ENCODE data around the gene B3GNT2.

DNA sequence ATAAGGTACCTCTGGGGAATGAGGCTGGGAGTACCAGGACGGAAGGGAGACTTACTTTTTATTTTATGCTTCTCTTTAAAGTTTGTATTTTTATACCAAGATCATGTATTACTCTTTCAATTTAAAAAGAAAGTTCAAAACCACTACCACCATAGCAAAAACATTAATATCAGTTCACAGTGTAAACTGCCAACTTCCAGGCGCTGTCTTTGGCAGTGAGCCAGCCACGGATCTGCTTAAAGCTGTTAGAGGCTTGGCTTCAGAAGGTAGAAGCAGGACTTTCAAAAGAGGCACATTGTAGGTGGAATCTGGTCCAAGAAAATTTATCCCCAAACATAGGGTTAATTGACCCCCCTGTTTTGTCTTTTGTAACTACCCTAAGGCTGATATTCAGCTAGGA, 74.8 kb downstream of the B3GNT2 start:
- TF ChIP-seq, protein P1, sequence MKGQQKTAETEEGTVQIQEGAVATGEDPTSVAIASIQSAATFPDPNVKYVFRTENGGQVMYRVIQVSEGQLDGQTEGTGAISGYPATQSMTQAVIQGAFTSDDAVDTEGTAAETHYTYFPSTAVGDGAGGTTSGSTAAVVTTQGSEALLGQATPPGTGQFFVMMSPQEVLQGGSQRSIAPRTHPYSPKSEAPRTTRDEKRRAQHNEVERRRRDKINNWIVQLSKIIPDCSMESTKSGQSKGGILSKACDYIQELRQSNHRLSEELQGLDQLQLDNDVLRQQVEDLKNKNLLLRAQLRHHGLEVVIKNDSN (IDR thresholded peaks at IDR 0.05): no peak
- no peak for TF ChIP-seq CREB1 (IDR thresholded peaks at IDR 0.05; ENCODE audit: low read depth)
- no peak for TF ChIP-seq EGR1 (IDR thresholded peaks at IDR 0.05)
- no peak for TF ChIP-seq TAF1 (IDR thresholded peaks at IDR 0.05; ENCODE audit: low read depth)
- no peak for TF ChIP-seq FOXM1 (IDR thresholded peaks at IDR 0.05; ENCODE audit: borderline replicate concordance, low read depth)
- TF ChIP-seq EP300 (IDR thresholded peaks at IDR 0.05; ENCODE audit: borderline replicate concordance): no peak
- TF ChIP-seq NFIC (IDR thresholded peaks at IDR 0.05): peak; percentile 75
- TF ChIP-seq, protein P2, sequence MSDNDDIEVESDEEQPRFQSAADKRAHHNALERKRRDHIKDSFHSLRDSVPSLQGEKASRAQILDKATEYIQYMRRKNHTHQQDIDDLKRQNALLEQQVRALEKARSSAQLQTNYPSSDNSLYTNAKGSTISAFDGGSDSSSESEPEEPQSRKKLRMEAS (IDR thresholded peaks at IDR 0.05): no peak
- TF ChIP-seq ZBTB7A (IDR thresholded peaks at IDR 0.05; ENCODE audit: low read depth): no peak

Data from Ishikawa (cell line).